H1 (cell line): ENCODE measurements around the gene ZBTB11. TPM values are rescaled to one million over a fixed set of nuclear protein-coding genes. Genes with fewer than 3 reads are reported as not detected.

Experiments
- CTCF ChIA-PET: fragments of 300-600 bp; sonication (Branson Sonifier 250); formaldehyde crosslinking; loops from one replicate; lab custom pipeline; 2021; ENCODE audit not compliant: partially characterized antibody; lab: Charles Lee
- POLR2A ChIA-PET: fragments of 300-600 bp; sonication (Branson Sonifier 250); formaldehyde crosslinking; loops from one replicate; lab custom pipeline; 2021; ENCODE audit warnings: inconsistent platforms; ENCODE audit not compliant: partially characterized antibody; lab: Charles Lee
- DNase-seq, 2 experiments: peaks; one replicate each; pipeline versions ENCODE4 v3.0.0 to v3.0.0-alpha.2; 2010 to 2022; ENCODE audit warnings: low spot score in 2 of 2, low read depth in 1 of 2, mixed read lengths in 1 of 2
- FAIRE-seq: peaks from 2 replicates; lab custom pipeline; 2011; peaks lifted over from hg19 to GRCh38; lab: Jason Lieb, UNC
- H2AFZ ChIP-seq: 2 replicates; pipeline ENCODE4 v1.8.1; 2012; ENCODE audit warnings: low read length, inconsistent platforms
- H2AK5ac ChIP-seq: 2 replicates; pipeline ENCODE4 v1.6.1; 2013; ENCODE audit warnings: low read depth, low read length
- H2BK120ac ChIP-seq: replicated peaks from 2 replicates; pipeline ENCODE3; 2013; ENCODE audit warnings: low read depth, low read length, inconsistent platforms
- H2BK12ac ChIP-seq: 2 replicates; pipeline ENCODE4 v1.6.1; 2013; ENCODE audit warnings: low read depth, low read length
- H2BK15ac ChIP-seq: 2 replicates; pipeline ENCODE4 v1.6.1; 2013; ENCODE audit warnings: low read length
- H2BK20ac ChIP-seq: 2 replicates; pipeline ENCODE4 v1.6.1; 2013; ENCODE audit warnings: low read length
- H2BK5ac ChIP-seq: 2 replicates; pipeline ENCODE4 v1.6.1; 2013; ENCODE audit warnings: low read depth, low read length
- H3K14ac ChIP-seq: 2 replicates; pipeline ENCODE4 v1.6.1; 2013; ENCODE audit warnings: inconsistent platforms; ENCODE audit not compliant: insufficient read length
- H3K18ac ChIP-seq: 2 replicates; pipeline ENCODE4 v1.6.1; 2013; ENCODE audit warnings: low read length; ENCODE audit errors: extremely low read depth
- H3K23ac ChIP-seq: 2 replicates; pipeline ENCODE4 v1.6.1; 2013; ENCODE audit warnings: inconsistent platforms; ENCODE audit not compliant: insufficient read length
- H3K23me2 ChIP-seq: 2 replicates; pipeline ENCODE4 v1.6.1; 2013; ENCODE audit warnings: low read depth, low read length
- H3K27ac ChIP-seq: 2 replicates; pipeline ENCODE4 v1.6.1; 2011; ENCODE audit warnings: low read depth, low read length, inconsistent platforms
- H3K27me3 ChIP-seq, 4 experiments: replicated peaks in 1 of 4; 1 replicate in 1 of 4; 2 replicates in 3 of 4; pipeline versions ENCODE4 v1.6.1 to v1.8.1; 2011 to 2013; ENCODE audit warnings: low read length in 3 of 4, mild to moderate bottlenecking in 3 of 4, inconsistent platforms in 2 of 4, mixed read lengths in 2 of 4, moderate library complexity in 1 of 4; ENCODE audit not compliant: control insufficient read depth in 3 of 4, insufficient read depth in 3 of 4; ENCODE audit errors: extremely low read depth in 1 of 4
- H3K36me3 ChIP-seq, 4 experiments: 2 replicates each; pipeline versions ENCODE4 v1.6.1 to v1.8.1; 2011 to 2013; ENCODE audit warnings: mild to moderate bottlenecking in 4 of 4, low read length in 3 of 4, moderate library complexity in 2 of 4, control low read depth in 1 of 4, inconsistent platforms in 1 of 4; ENCODE audit not compliant: insufficient read depth in 4 of 4, control insufficient read depth in 2 of 4
- H3K4ac ChIP-seq: replicated peaks from 2 replicates; pipeline ENCODE3; 2013; ENCODE audit warnings: low read length, low read depth, mixed read lengths, inconsistent platforms; ENCODE audit not compliant: insufficient read length
- H3K4me1 ChIP-seq, 4 experiments: replicated peaks in 1 of 4; 1 replicate in 1 of 4; 2 replicates in 3 of 4; pipeline versions ENCODE4 v1.6.1 to v1.8.1; 2011 to 2013; ENCODE audit warnings: low read length in 3 of 4, inconsistent platforms in 2 of 4, mixed read lengths in 1 of 4; ENCODE audit not compliant: insufficient read depth in 4 of 4, control insufficient read depth in 3 of 4
- H3K4me2 ChIP-seq, 2 experiments: 2 replicates each; pipeline versions ENCODE4 v1.6.1 to v1.8.1; 2011 to 2013; ENCODE audit warnings: low read depth in 2 of 2, low read length in 2 of 2, control low read depth in 1 of 2, inconsistent platforms in 1 of 2, mild to moderate bottlenecking in 1 of 2; ENCODE audit not compliant: insufficient read depth in 1 of 2
- H3K4me3 ChIP-seq, 4 experiments: fragments of 200-600, 300-600 bp in 1 of 4; sonication (generic), shearing (Covaris generic), sonication (Bioruptor Twin) in 1 of 4; 2 replicates each; pipeline versions ENCODE4 v1.5.1 to v1.8.1; 2011 to 2016; ENCODE audit warnings: low read length in 4 of 4, low read depth in 3 of 4, control low read depth in 2 of 4, inconsistent platforms in 2 of 4, mild to moderate bottlenecking in 2 of 4, mixed read lengths in 1 of 4, moderate library complexity in 1 of 4; ENCODE audit not compliant: insufficient read depth in 2 of 4; ENCODE audit errors: extremely low read depth in 1 of 4
- H3K56ac ChIP-seq: replicated peaks from 2 replicates; pipeline ENCODE3; 2013; ENCODE audit warnings: low read depth, mild to moderate bottlenecking, mixed read lengths, low read length, inconsistent platforms; ENCODE audit not compliant: insufficient read length
- H3K79me1 ChIP-seq: 2 replicates; pipeline ENCODE4 v1.6.1; 2013; ENCODE audit warnings: low read depth, low read length, control low read depth
- H3K79me2 ChIP-seq, 2 experiments: 2 replicates each; pipeline versions ENCODE4 v1.6.1 to v1.8.1; 2012 to 2013; ENCODE audit warnings: low read length in 2 of 2, mild to moderate bottlenecking in 2 of 2, inconsistent platforms in 1 of 2; ENCODE audit not compliant: insufficient read depth in 2 of 2, control insufficient read depth in 1 of 2
- H3K9ac ChIP-seq, 4 experiments: replicated peaks in 1 of 4; 1 replicate in 1 of 4; 2 replicates in 3 of 4; pipeline versions ENCODE4 v1.6.1 to v1.8.1; 2011 to 2013; ENCODE audit warnings: low read depth in 3 of 4, low read length in 3 of 4, control low read depth in 2 of 4, mild to moderate bottlenecking in 2 of 4, moderate library complexity in 2 of 4, inconsistent platforms in 1 of 4; ENCODE audit errors: extremely low read depth in 1 of 4
- H3K9me3 ChIP-seq, 2 experiments: 2 replicates each; pipeline versions ENCODE4 v1.6.1 to v1.8.1; 2012 to 2013; ENCODE audit warnings: mild to moderate bottlenecking in 2 of 2, moderate library complexity in 2 of 2, control low read depth in 1 of 2, inconsistent platforms in 1 of 2, low read depth in 1 of 2, low read length in 1 of 2, mixed read lengths in 1 of 2; ENCODE audit not compliant: insufficient read depth in 2 of 2
- H4K20me1 ChIP-seq, 2 experiments: replicated peaks in 1 of 2; 2 replicates each; pipeline versions ENCODE3 to v1.8.1; 2011 to 2013; ENCODE audit warnings: inconsistent platforms in 2 of 2, low read length in 2 of 2, mild to moderate bottlenecking in 1 of 2; ENCODE audit not compliant: insufficient read depth in 2 of 2, control insufficient read depth in 1 of 2
- H4K5ac ChIP-seq: 2 replicates; pipeline ENCODE4 v1.6.1; 2013; ENCODE audit warnings: low read length, low read depth, mixed read lengths, inconsistent platforms; ENCODE audit not compliant: insufficient read length
- H4K8ac ChIP-seq: 2 replicates; pipeline ENCODE4 v1.8.0; 2013; ENCODE audit warnings: mild to moderate bottlenecking, moderate library complexity, low read length, inconsistent platforms; ENCODE audit not compliant: insufficient read depth; ENCODE audit errors: extremely low read depth
- H4K91ac ChIP-seq: replicated peaks from 2 replicates; pipeline ENCODE3; 2013; ENCODE audit warnings: low read length, mixed read lengths, inconsistent platforms; ENCODE audit not compliant: insufficient read length
- POU5F1 ChIP-seq: IDR thresholded peaks from 2 replicates; pipeline ENCODE4 v1.6.1; 2011; ENCODE audit warnings: low read depth, mild to moderate bottlenecking, low read length, moderate library complexity
- RAD21 ChIP-seq, 2 experiments: IDR thresholded peaks in 1 of 2; conservative IDR thresholded peaks in 1 of 2; 2 replicates each; pipeline ENCODE4 v1.6.1; 2011; ENCODE audit warnings: low read depth in 2 of 2, low read length in 2 of 2, improper control_type of control experiment in 1 of 2, inconsistent platforms in 1 of 2, mild to moderate bottlenecking in 1 of 2, moderate library complexity in 1 of 2
- WGBS, 2 experiments: shearing (Covaris generic) in 1 of 2; methylation state at CpG; one replicate each; pipeline versions ENCODE4 v1.1.6 to v1.1.7; 2013 to 2015; ENCODE audit warnings: low lambda C conversion rate in 2 of 2, mixed read lengths in 2 of 2, inconsistent platforms in 1 of 2, low coverage in 1 of 2, missing lambda C conversion rate in 1 of 2; ENCODE audit not compliant: insufficient replicate concordance in 2 of 2, insufficient coverage in 1 of 2, insufficient read length in 1 of 2; ENCODE audit errors: extremely low coverage in 1 of 2, missing lambda C conversion rate in 1 of 2; 5-methylcytosine and 5-hydroxymethylcytosine counted together
- polyA plus RNA-seq, 7 experiments: library from polyadenylated mRNA; depleted of rRNA in 3 of 7; stranded (reverse) in 5 of 7; unstranded in 2 of 7; fragments of >200 nt in 5 of 7; fragments of 200-250 nt in 2 of 7; gene quantifications; 1 replicate in 5 of 7; 2 replicates in 1 of 7; 4 replicates in 1 of 7; pipeline versions ENCODE4 v1.2.1 to v1.2.3, GENCODE V29; 2011 to 2013; ENCODE audit warnings: missing spikeins in 2 of 7, mixed read lengths in 2 of 7
- total RNA-seq: library from RNA; stranded (reverse); fragmentation: NEBNext Ultra II Directional; extraction: Animal tissue kit (Norgen Biotek cat#: 25700); gene quantifications from 2 replicates; pipeline ENCODE4 v1.2.1, GENCODE V29; 2021

Gene ZBTB11
- total and polyA plus RNA-seq, 2 of the 8 experiments (the other 6 are each of a cell fraction or from before 2014, with no cell fraction given) = 3.0 to 14.0 TPM

DNA sequence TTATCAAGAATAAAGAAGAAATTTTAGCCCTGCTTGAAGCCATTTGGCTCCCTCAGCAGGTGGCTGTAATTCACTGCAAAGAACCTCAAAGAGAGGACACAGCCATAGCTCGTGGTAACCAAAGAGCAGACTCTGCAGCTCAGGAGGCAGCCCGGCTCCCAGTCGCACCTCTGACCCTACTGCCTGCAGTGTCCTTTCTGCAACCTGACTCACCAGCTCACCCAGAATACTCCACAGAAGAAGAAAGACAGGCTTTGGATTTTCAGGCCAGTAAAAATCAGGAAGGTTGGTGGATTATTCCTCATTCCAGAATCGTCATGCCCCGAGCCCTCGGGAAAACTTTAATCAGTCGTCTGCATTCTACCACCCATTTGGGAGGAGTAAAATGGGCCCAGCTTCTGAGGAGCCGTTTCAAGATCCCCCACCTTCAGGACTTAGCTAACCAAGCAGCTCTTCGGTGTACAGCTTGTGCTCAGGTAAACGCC, 38.6 kb downstream of the ZBTB11 start:
- Histone ChIP-seq H4K20me1 (no peaks in the 10 kb centered on the region), H3K23me2 (no peaks in the 10 kb centered on the region; the same call in 1 of the 2 replicates), H3K23ac (no peak overlapping the region), H4K91ac (no peak overlapping the region), H3K79me2 (no peaks in the 10 kb centered on the region), H2AFZ (peak overlapping the region; percentile 55; the same call in 1 of the 2 replicates), H2BK15ac (no peak overlapping the region), H3K4me2 (no peak overlapping the region), H3K27me3 (no peaks in the 10 kb centered on the region), H4K5ac (no peak overlapping the region), H3K4ac (no peak overlapping the region), H3K14ac (no peak overlapping the region), H3K9me3 (no peaks in the 10 kb centered on the region), H3K18ac (no peak overlapping the region), H3K56ac (no peak overlapping the region), H3K36me3 (no peaks in the 10 kb centered on the region), H2AK5ac (no peak overlapping the region), H2BK120ac (no peak overlapping the region), H3K9ac (no peak overlapping the region), H2BK20ac (no peak overlapping the region), H3K79me1 (no peaks in the 10 kb centered on the region), H3K4me1 (peaks cover 0 to 8% (median 4%) of the 10 kb centered on the region in 4 experiments), H3K27ac (no peak overlapping the region), H4K8ac (no peak overlapping the region), H2BK12ac (no peak overlapping the region), H3K4me3 (no peak overlapping the region), H2BK5ac (0 out of 2 replicates have a peak overlapping the region, but pooled peaks have one; percentile 35)
- POLR2A ChIA-PET = interaction anchor here (0.9 to 1.5 kb wide), 5 partner anchors 38 to 77 kb away, joined by 3 to 8 read pairs (median 3); partner anchors contain the start of genes PCNP and TRMT10C
- peak; percentile 43 to 51 for TF ChIP-seq RAD21 (IDR thresholded peaks at IDR 0.05 in 1 of 2, conservative IDR thresholded peaks at IDR 0.05 in 1 of 2; ENCODE audit: low read depth in 2 of 2, low read length in 2 of 2)
- no peak for TF ChIP-seq POU5F1
- DNase-seq (peak in 1 of 2 experiments; percentile 47), FAIRE-seq (no peak)
- 86% methylated on average over 10 of the region's 10 CpGs; no CpG with 5 or more reads in 1 of the 2 experiments for WGBS, 2 experiments
- CTCF ChIA-PET = interaction anchor here (0.7 to 4.3 kb wide), 20 partner anchors 8 to 862 kb away, joined by 3 to 28 read pairs (median 5); partner anchors contain the start of gene PCNP
